T-helper 2 cell (primary cell): ENCODE measurements around the gene TLCD3A.
"Not testable (repeated sequence)": the region's sequence is repeated elsewhere in the genome, so short reads cannot be mapped to it uniquely, and the experiment has no call there.

Experiments
- DNase-seq, 5 experiments: peaks; one replicate each; pipeline versions ENCODE4 v3.0.0 to v3.0.0-alpha.2; 2012 to 2022

The TLCD3A gene

DNA sequence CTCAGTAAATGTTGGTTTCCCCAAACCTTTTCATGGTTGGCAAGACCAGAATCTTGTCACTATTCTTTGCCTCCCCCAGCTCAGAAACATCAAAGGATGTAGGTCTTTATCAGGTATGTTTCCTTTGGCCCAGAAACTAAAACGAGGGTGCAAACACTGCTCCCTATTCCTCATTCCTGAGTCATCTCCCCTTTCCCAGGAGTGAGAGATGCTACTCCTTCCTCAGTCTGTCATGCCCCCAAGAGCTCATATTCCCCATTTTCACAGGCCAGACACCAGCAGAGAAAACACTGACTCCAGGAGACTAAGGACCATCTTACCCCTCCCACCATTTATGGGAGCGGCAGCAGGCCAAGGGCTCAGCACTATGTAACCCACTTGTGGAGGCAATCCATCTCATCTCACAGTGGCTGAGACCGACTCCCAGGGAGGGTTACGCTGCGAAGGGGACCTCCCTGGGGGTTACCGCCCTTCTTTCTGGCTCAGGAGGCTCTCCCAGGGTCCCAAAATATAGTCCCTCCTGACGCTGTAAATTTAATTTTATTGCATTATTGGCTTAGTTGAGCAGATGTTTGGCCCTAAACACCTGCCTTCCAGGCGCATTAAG is 18.1 kb downstream of the TLCD3A start:
- no peak for DNase-seq

DNA sequence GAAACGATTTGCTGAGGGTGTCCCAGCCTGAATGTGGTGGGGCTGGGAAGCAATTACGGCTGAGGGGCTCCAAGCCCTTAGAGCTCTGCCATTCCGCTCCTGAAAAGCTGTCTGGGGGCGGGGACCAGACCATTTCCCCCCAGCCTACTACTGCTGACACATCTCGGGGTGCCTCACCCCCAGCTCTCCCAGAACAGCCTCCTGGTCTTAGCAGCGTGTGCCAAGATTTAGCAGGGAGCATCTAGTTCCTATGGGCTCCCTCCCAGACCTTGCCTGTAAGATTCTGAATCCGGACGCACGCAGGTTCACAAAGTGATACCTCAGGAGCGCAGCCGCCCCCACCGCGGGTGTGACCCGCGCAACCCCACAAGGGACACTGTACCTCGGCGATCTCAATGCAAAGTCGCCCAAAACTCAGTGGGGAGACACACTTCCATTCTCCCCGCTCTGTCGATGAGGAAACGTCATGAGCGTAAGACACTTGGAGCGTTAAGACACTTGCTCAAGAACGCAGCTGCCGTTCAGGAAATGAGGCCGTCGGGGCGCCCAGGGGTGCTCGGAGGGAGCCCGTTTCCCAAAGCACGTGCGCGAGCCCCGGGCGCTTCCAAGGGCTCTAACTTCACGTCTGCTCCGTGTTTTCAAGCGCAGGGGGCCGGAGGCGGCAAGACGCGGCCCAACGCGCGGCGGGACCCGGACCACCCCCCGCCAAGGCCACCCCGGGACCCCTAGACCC is 19.0 kb downstream of the TLCD3A start:
- peak in 3 of 5 experiments; percentile 32 to 78 (median 45) for DNase-seq

DNA sequence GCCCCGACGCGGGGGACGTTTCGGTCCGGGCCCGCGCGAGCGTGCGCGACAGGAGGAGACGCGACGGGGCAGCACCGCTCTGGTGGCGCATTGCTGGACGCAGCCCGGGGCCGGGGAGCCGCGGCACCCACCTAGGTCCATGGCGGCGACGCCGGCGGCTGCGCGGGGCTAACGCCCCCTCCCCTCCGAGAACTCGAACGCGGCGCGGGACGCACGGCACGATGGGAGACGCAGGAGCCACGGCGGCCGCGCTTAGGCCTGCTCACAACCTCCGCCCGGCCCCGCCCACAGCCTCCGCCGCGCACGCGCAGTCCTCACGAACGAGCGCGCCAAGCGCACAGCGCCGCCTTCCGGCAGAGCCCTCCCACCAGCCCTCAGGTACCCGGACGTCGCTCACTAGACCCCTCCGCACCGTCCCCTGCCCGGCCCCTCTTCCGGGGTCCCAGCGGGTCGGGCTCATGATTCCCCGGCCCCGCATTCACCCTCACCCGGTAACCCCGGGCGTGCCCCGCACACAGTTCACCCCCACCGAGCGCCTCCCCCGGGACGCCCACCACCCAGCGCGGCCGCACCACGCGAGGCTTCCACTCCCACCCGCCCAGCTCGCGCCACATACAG is 19.7 kb downstream of the TLCD3A start, which contains the start of gene GEMIN4:
TSS of gene GEMIN4 (minus strand) at position 263 of the 618 bp plus-strand sequence. CDS start at position 141, 122 bp downstream.
- peak; percentile 92 to 98 (median 94) for DNase-seq

DNA sequence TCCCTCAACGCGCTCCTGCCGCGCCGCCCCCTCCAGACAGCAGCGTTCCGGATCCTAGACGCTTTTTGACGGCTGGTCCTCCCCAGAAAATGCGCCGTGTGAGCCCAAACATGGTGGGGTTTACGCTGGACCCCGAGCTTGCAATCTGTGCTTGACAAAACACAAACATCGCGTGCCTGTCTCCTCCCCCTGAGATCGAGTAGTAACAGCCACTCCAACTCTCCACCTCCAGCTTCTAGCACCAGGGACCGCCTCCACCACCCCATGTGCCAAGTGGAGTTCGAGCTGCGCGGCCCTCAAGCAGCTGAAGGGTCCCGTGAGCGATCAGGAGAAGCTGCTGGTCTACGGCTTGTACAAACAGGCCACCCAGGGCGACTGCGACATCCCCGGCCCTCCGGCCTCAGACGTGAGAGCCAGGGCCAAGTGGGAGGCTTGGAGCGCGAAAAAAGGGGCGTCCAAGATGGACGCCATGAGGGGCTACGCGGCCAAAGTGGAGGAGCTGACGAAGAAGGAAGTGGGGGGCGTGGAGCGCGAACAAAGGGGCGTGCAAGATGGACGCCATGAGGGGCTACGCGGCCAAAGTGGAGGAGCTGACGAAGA is 20.3 kb downstream of the TLCD3A start:
- DNase-seq = peak in 2 of 5 experiments; percentile 15 to 66

DNA sequence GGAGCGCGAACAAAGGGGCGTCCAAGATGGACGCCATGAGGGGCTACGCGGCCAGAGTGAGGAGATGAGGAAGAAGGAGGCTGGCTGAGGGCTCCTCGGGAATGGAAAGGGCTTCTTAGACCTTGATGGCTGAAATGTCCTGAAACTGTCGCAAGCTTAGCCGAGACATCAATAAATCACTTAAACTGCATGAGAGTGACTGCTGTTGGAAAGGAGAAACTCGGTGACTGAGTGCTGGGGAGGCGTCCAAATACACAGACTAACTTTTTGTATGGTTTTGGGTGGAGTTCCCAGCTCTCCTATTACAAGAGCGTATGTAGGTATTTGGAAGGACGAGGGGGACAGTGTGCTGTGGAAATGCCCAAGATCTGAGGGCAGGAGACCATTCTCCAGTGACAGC is 21.0 kb downstream of the TLCD3A start:
- DNase-seq = no peak

DNA sequence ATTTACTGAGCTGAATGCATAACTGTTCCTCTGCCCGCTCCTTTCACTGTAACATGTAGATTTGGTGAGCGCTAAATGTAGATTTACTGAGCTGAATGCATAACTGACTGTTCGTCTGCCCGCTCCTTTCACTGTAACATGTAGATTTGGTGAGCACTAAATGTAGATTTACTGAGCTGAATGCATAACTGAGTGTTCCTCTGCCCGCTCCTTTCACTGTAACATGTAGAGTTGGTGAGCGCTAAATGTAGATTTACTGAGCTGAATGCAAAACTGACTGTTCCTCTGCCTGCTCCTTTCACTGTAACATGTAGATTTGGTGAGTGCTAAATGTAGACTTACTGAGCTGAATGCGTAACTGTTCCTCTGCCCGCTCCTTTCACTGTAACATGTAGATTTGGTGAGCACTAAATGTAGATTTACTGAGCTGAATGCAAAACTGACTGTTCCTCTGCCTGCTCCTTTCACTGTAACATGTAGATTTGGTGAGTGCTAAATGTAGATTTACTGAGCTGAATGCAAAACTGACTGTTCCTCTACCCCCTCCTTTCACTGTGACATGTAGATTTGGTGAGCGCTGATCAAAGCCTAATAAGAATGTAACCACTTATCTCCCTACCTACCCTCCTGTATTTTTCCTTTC is 23.0 kb downstream of the TLCD3A start:
- not testable (repeated sequence) for DNase-seq

DNA sequence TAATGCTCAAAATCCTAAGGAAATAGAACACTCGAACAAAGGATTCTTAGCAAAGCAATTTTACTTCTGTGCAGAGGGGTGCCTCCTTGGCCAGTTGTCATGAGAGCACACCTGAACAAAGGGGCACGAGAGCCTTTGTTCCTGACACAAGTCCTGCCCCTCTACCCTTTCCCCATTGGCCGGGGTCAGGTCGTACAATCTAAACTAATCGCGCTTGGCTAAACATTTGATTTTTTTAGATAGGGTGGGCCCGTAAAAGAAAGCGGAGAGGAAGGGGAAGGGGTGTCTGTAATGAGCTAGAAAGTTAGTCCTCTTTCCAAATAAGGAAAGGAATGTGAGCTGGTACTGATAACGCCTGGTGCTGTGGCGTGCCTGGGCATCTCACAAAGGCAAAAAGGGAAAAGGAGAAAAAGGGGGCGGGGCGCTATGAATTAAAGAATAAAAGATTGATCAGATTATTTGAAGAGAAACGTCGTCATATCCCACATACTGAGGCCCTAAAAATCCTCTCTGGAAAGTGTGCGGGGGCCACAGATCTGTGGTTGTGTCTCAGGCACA is 23.7 kb downstream of the TLCD3A start:
- DNase-seq = not testable (repeated sequence)

DNA sequence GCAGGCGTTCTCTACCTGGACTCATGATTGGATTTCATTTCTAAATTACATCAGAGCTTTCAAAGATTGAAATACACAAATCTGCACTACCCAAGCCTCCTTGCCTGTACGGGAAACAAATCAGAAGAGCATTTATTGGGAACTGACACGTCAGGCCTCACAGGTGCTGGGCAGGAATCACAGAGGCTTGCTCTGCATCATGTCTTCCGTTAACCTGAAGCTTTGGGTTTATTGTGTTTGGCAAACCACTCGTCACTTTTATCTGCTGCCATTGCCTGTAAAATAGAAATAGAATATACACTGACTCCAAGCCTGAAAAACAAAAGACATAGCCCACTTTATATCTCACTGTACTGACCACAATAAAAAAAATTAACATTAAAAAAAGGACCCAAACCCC is 27.6 kb downstream of the TLCD3A start:
- DNase-seq = no peak

DNA sequence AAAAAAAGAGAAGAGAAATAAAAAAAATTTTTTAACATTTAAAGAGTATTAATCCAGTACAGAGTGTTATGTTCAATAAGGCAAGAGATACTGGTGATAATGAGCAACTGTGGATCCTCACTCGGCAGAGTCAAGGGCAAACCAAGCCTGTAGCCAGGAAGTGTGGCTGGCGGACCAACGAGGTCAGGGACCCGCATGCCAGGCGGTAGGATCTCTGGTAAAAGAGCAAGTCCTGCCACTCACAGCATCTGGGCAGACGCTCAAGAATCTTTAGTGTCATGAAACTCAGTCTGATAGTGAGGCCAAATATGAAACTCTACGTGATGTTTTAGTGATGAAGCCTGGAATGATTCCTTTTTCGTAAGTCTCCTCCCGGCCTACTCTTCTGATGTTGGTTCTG is 28.0 kb downstream of the TLCD3A start:
- DNase-seq = no peak

DNA sequence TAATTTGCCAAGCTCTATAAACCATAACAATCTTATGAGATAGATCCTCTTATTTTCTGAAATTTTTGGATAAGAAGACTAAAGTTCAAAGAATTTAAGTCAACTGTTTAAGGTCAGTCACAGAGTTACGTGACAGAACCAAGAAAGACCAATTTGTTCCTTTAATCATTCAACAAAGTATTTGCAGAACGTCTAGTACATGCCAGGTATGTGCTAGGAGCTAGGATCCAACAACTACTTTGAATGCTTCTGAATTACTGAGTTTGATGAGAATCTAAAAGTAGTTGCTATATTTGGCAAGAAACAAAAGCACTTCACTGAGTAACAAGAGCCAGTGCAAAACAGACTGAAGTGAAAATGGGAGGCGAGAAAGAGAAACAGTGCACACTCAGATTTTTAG is 34.7 kb downstream of the TLCD3A start:
- no peak for DNase-seq

DNA sequence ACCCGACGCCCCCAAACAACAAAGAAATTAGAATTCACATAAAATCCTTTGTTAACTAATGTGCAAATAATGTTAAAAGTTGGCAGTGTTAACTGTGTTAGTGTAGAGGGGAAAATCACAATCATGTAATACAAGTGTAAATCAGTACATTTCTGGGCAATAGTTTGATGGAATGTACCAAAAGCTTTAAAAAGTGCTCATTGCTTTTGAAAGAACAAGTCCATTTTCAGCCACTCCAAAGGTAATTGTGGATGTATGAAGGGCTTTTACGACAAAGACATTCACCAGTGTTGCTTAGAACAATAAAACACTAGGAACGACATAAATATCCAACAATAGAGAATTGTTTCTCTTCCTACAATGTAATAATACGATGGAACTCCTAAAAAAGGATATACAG is 40.6 kb downstream of the TLCD3A start:
- no peak for DNase-seq

DNA sequence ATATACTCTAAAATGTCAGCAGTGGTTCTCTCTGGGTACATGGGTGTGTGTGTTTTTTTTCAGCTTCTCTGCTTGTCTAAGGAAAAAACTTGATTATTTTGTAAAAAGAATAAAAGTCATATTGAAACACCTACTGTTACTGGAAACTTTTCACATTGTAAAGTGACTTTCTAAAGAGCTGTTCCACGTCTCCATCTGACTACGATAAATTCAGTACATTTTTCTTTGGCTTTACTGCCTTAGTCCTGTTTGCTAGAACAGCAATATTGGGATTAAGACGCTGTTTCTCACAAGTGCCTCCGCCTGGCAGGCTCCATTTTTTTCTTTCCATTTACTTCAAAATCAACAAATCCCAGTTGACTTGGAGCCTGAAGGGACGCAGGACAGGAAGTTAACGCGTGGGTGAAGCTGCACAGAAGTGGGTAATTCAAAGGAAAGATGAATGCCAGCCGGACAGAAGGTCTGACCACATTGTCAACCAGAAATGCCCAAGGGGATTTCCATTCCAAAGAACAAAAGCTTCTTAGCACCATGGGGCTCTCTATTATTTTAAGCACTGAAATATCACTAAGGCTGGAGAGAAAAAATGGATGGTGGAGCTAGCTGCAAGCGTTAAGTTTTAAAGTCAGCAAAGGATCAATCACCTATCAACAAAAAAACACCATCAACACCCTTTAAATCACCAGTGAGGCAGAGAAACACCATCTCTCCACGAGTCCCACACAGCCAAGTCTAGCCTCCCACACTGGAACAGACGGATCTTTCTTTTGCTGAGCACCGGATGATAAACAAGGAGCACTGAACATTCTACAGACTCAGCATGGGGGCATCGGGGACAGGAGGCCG is 41.3 kb downstream of the TLCD3A start:
- DNase-seq = no peak

DNA sequence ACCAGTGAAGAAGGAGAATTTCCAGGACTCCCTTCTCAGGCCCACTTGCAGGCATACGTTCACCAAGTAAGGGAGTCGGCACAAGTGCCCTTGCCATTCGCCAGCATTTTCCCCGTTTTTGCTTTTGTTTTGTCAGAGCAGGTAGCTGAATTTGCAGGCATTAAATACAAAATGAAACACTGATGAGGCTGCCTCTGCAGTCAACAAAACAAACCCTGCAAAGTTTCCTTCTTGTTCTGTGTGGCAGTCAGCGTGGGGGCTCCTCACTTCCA is 41.9 kb downstream of the TLCD3A start:
- DNase-seq = no peak

DNA sequence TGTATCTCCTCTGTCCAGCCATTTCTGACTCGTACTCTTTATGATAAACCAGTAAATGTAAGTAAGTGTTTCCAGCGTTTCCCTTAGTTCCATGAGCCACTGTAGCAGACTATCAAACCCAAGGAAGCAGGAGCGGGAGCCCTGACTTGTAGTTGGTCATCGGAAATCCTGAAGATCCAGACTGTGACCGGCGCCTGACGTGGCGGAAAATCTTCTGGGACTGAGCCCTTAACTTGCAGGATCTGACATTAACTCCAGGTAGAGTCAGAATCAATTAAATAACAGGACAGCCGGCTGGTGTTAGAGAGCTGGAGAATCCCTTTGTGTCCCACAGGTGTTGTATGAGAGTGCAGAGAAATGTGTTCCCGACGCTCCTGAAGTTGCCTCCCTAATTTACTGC is 45.7 kb downstream of the TLCD3A start:
- DNase-seq = no peak

DNA sequence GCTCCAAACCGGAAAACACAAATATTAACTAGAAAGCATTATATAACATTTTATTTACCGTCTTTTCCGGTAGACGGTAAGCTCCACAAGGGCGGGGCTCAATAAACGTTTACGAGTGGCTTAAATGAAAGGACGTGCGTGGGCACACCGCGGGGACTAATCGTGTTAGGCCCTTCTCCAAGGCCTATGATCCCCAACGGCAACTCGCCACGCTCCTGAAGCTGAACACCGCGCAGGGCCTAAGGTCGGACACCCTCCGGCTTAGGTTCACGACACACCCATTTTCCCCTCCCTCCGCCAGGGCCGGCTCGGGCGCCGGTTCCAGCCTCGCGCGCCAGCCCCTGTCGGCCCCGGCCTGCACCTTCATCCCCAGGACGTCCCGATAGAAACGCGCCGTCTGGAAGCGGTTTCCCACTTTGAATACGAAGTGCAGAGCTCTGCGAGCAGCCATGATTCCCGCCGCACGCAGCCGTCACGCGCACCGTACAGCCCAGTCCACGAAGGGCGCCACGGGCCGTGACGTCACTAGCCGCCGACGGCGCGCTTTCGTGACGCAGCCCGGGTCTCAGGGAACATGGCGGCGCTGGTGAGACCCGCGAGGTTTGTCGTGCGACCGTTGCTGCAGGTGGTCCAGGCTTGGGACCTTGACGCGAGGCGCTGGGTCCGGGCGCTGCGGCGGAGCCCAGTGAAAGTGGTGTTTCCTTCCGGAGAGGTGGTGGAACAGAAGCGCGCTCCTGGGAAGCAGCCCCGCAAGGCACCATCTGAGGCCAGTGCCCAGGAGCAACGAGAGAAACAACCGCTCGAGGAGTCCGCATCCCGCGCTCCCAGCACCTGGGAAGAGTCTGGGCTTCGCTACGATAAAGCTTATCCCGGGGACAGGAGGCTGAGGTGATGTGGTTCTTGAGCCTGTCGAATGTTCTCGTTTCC is 49.7 kb downstream of the TLCD3A start, which contains the start of the genes GLOD4 and MRM3:
TSS of gene GLOD4 (minus strand) at position 476 of the 927 bp plus-strand sequence. CDS start at position 451, 25 bp downstream.
TSS of gene MRM3 (plus strand) at position 549 of the 927 bp plus-strand sequence. CDS start at position 575, 26 bp downstream.
- peak; percentile 88 to 95 (median 92) for DNase-seq

DNA sequence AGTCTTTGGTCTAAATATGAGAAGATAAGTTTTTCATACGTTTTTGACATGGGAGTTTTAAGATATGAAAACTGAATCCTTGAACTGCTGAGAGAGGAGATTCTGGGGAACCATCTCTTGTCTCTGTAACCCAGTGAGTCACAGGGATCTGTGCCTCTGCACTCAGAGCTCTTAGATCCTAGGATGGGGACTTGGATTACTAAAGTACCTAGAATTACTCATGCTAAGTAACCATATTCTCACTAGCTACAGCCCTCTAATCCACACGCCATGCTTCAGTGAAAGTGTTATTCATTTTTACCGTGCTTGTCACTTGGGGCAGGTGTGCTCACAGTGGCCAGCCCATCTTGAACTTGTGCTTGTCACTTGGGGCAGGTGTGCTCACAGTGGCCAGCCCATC is 51.7 kb downstream of the TLCD3A start:
- DNase-seq = no peak

DNA sequence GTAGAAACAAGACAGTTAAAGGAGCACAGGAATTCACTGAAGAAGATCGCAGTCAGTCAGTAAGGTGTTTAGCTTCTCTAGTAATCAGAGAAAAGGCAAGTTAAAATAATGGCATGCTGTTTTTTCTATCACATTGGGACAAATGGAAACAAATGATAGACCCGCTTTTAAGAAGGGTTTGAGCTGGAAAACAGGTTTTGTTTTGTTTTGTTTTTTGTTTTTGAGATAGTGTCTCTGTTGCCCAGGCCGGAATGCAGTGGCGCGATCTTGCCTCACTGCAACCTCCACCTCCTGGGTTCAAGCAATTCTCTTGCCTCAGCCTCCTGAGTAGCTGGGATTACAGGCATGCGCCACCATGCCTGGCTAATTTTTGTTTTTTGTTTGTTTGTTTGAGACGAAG is 53.5 kb downstream of the TLCD3A start:
- DNase-seq = not testable (repeated sequence)

DNA sequence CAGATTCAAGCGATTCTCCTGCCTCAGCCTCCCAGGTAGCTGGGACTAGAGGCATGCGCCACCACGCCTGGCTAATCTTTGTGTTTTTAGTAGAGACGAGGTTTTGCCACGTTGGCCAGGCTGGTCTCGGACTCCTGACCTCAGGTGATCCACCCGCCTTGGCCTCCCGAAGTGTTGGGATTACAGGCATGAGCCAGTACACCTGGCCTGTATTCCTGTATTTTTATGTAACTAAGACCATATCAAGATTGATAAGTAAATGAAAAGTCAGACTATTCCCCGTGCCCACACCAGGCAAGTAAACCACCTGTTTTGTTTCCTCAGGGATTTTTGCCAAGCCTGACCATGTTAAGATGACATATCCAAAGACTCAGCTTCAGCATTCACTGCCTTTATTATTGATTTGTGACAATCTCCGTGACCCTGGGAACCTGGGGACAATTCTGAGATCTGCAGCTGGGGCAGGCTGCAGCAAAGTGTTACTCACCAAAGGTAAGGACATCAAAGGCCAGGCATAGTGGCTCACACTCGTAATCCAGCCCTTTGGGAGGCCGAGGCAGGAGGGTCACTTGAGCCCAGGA is 55.3 kb downstream of the TLCD3A start:
- no peak for DNase-seq

DNA sequence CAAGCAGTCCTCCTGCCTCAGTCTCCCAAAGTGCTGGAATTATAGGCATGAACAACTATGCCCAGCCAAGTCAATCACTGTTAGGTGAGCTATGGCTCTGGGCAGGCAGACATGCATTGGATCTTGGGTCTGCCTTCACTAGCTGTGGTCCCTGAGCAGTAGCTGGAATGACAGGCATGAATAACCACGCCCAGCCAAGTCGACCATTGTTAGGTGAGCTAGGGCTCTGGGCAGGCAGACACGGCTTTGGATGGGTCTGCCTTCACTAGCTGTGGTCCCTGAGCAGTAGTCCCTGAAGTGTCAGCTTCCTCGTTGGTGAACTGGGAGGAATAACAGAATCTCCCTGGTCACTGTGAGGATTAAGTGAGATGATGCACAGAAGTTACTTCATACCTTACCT is 56.2 kb downstream of the TLCD3A start:
- DNase-seq = no peak
